ENCODE data around the gene PEPD.
"Not testable (repeated sequence)": the region's sequence is repeated elsewhere in the genome, so short reads cannot be mapped to it uniquely, and the experiment has no call there.

PEPD gene

DNA sequence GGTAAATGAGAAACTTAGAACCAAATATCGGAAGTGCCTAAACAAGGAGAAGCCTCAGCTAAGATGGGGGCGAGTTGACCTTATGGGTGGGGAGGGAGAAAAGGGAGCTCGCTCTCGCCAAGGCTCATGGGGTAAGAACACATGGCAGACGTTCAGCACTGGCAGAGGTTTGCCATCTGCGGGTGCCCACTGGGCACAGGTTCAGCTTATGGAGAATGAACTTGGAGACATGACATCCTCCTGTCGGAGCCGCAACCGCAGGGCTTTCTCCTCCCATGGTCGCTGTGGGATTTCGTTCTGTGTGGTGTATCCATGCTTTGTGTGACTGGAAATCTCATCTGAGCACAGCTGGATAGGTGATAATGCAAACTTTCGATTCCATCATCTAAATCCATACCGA is 36.1 kb upstream of the PEPD start:
- Histone ChIP-seq H3K9me2 (replicated peaks; ENCODE audit: low read depth, low read length) (no peaks in the 10 kb centered on the region), H3K27me3 (ENCODE audit: insufficient read depth, low read length, poor library complexity, severe bottlenecking) (no peaks in the 10 kb centered on the region), H3K4me1 (ENCODE audit: insufficient read depth, low read length, poor library complexity, severe bottlenecking) (no peaks in the 10 kb centered on the region), H3K4me2 (ENCODE audit: low read depth, low read length, poor library complexity, severe bottlenecking) (no peak overlapping the region), H3K9ac (ENCODE audit: low read depth, low read length, poor library complexity, severe bottlenecking) (no peak overlapping the region), H4K20me1 (ENCODE audit: insufficient read depth, low read length, poor library complexity, severe bottlenecking) (no peaks in the 10 kb centered on the region), H3F3A (ENCODE audit: low read depth) (no peaks in the 10 kb centered on the region), H3K9me3 (ENCODE audit: insufficient read depth, low read depth, low read length) (no peaks in the 10 kb centered on the region), H3K36me3 (ENCODE audit: insufficient read depth, low read length) (no peaks in the 10 kb centered on the region), H3K4me3 (ENCODE audit: low read length, poor library complexity, severe bottlenecking) (no peak overlapping the region), H3K79me2 (ENCODE audit: insufficient read depth, low read length) (no peaks in the 10 kb centered on the region), H2AFZ (ENCODE audit: low read length) (no peak overlapping the region)
- no peak for TF ChIP-seq EZH2phosphoT487 (IDR thresholded peaks at IDR 0.05; ENCODE audit: borderline replicate concordance)
- TF ChIP-seq, protein P1, sequence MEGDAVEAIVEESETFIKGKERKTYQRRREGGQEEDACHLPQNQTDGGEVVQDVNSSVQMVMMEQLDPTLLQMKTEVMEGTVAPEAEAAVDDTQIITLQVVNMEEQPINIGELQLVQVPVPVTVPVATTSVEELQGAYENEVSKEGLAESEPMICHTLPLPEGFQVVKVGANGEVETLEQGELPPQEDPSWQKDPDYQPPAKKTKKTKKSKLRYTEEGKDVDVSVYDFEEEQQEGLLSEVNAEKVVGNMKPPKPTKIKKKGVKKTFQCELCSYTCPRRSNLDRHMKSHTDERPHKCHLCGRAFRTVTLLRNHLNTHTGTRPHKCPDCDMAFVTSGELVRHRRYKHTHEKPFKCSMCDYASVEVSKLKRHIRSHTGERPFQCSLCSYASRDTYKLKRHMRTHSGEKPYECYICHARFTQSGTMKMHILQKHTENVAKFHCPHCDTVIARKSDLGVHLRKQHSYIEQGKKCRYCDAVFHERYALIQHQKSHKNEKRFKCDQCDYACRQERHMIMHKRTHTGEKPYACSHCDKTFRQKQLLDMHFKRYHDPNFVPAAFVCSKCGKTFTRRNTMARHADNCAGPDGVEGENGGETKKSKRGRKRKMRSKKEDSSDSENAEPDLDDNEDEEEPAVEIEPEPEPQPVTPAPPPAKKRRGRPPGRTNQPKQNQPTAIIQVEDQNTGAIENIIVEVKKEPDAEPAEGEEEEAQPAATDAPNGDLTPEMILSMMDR (conservative IDR thresholded peaks at IDR 0.05; ENCODE audit: low read length): no peak

DNA sequence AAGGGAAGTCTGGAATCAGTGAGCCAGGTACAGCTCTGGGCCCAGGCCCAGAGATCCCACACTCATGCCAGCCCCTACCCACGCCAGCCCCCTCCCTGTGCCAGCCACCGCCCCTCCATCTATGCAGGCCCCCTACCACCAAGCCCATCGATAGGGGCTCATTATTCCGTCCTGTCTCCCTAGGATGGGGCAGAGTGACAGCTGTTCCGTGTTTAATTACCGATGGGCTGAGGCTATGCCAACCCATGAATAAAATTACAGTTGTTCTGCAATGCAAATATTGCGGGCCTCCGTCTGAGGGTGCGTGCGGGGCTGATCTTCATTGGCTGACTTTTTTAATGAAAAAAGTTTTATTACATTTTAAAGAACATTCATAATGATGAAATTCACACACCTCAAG is 35.6 kb upstream of the PEPD start:
- no peak overlapping the region for H3K9ac ChIP-seq (ENCODE audit: low read depth, low read length, poor library complexity, severe bottlenecking)
- no peaks in the 10 kb centered on the region for H4K20me1 ChIP-seq (ENCODE audit: insufficient read depth, low read length, poor library complexity, severe bottlenecking)
- H3K36me3 ChIP-seq (ENCODE audit: insufficient read depth, low read length): no peaks in the 10 kb centered on the region
- H3K27me3 ChIP-seq (ENCODE audit: insufficient read depth, low read length, poor library complexity, severe bottlenecking): no peaks in the 10 kb centered on the region
- H3K4me2 ChIP-seq (ENCODE audit: low read depth, low read length, poor library complexity, severe bottlenecking): no peak overlapping the region
- H3K4me3 ChIP-seq (ENCODE audit: low read length, poor library complexity, severe bottlenecking): no peak overlapping the region
- no peaks in the 10 kb centered on the region for H3K9me3 ChIP-seq (ENCODE audit: insufficient read depth, low read depth, low read length)
- TF ChIP-seq, protein P1 (conservative IDR thresholded peaks at IDR 0.05; ENCODE audit: low read length): no peak
- H3K79me2 ChIP-seq (ENCODE audit: insufficient read depth, low read length): no peaks in the 10 kb centered on the region
- H3K4me1 ChIP-seq (ENCODE audit: insufficient read depth, low read length, poor library complexity, severe bottlenecking): no peaks in the 10 kb centered on the region
- no peaks in the 10 kb centered on the region for H3F3A ChIP-seq (ENCODE audit: low read depth)
- H2AFZ ChIP-seq (ENCODE audit: low read length): no peak overlapping the region
- no peaks in the 10 kb centered on the region for H3K9me2 ChIP-seq (replicated peaks; ENCODE audit: low read depth, low read length)

DNA sequence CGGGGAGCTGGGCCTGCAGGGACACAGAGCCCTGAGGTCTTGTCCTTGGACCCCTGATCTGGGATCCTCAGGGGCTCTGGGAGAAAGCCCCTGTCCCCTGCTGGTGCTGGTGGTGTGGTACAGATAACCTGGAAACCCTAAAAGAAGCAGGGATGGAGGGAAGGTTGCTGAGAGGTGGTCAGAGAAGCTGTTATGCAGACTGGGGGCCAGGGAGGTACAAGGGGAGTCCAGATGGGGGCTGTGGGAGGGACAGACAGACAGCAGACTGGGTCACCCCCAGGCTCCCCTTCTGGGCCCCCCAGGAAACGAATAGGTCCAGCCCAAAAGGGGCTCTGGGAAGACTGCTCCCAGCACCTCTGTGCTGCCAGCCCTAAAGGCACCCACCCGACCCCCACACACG is 34.7 kb upstream of the PEPD start:
- no peak overlapping the region for H3K4me2 ChIP-seq (ENCODE audit: low read depth, low read length, poor library complexity, severe bottlenecking)
- H3K79me2 ChIP-seq (ENCODE audit: insufficient read depth, low read length): no peaks in the 10 kb centered on the region
- no peak overlapping the region for H3K9ac ChIP-seq (ENCODE audit: low read depth, low read length, poor library complexity, severe bottlenecking)
- no peaks in the 10 kb centered on the region for H4K20me1 ChIP-seq (ENCODE audit: insufficient read depth, low read length, poor library complexity, severe bottlenecking)
- no peaks in the 10 kb centered on the region for H3F3A ChIP-seq (ENCODE audit: low read depth)
- H3K9me3 ChIP-seq (ENCODE audit: insufficient read depth, low read depth, low read length): no peaks in the 10 kb centered on the region
- TF ChIP-seq, protein P1 (conservative IDR thresholded peaks at IDR 0.05; ENCODE audit: low read length): no peak
- TF ChIP-seq EZH2phosphoT487 (IDR thresholded peaks at IDR 0.05; ENCODE audit: borderline replicate concordance): no peak
- no peak overlapping the region for H3K4me3 ChIP-seq (ENCODE audit: low read length, poor library complexity, severe bottlenecking)
- no peaks in the 10 kb centered on the region for H3K4me1 ChIP-seq (ENCODE audit: insufficient read depth, low read length, poor library complexity, severe bottlenecking)
- H3K9me2 ChIP-seq (replicated peaks; ENCODE audit: low read depth, low read length): no peaks in the 10 kb centered on the region
- no peak overlapping the region for H2AFZ ChIP-seq (ENCODE audit: low read length)
- H3K27me3 ChIP-seq (ENCODE audit: insufficient read depth, low read length, poor library complexity, severe bottlenecking): no peaks in the 10 kb centered on the region
- no peaks in the 10 kb centered on the region for H3K36me3 ChIP-seq (ENCODE audit: insufficient read depth, low read length)

DNA sequence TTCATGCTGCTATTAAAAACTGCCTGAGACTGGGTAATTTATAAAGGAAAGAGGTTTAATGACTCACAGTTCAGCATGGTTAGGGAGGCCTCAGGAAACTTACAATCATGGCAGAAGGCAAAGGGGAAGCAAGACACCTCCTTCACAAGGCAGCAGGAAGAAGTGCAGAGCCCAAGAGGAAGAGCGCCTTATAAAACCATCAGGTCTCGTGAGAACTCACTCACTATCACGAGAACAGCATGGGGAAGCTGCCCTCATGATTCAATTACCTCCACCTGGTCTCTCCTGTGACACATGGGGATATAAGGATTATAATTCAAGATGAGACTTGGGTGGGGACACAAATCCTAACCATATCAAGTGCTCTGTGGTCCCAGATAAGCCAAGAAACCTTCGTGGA is 34.1 kb upstream of the PEPD start:
- H2AFZ ChIP-seq (ENCODE audit: low read length); H3K4me2 ChIP-seq (ENCODE audit: low read depth, low read length, poor library complexity, severe bottlenecking); H3K9me2 ChIP-seq (replicated peaks; ENCODE audit: low read depth, low read length); H4K20me1 ChIP-seq (ENCODE audit: insufficient read depth, low read length, poor library complexity, severe bottlenecking); H3K4me1 ChIP-seq (ENCODE audit: insufficient read depth, low read length, poor library complexity, severe bottlenecking); H3K9me3 ChIP-seq (ENCODE audit: insufficient read depth, low read depth, low read length); H3K79me2 ChIP-seq (ENCODE audit: insufficient read depth, low read length); H3F3A ChIP-seq (ENCODE audit: low read depth); H3K36me3 ChIP-seq (ENCODE audit: insufficient read depth, low read length); H3K9ac ChIP-seq (ENCODE audit: low read depth, low read length, poor library complexity, severe bottlenecking); H3K4me3 ChIP-seq (ENCODE audit: low read length, poor library complexity, severe bottlenecking); H3K27me3 ChIP-seq (ENCODE audit: insufficient read depth, low read length, poor library complexity, severe bottlenecking): not testable (repeated sequence)
